GM19193 (cell line): ENCODE data around the gene NDUFS3.
A peak's percentile ranks its signal among the peaks of the same experiment; 100 is the strongest.

Experiments
- POLR2A ChIP-seq: IDR thresholded peaks from 4 replicates; pipeline ENCODE4 v1.6.1; 2011; ENCODE audit not compliant: insufficient read depth, insufficient read length; ENCODE audit errors: extremely low read depth

Gene NDUFS3

DNA sequence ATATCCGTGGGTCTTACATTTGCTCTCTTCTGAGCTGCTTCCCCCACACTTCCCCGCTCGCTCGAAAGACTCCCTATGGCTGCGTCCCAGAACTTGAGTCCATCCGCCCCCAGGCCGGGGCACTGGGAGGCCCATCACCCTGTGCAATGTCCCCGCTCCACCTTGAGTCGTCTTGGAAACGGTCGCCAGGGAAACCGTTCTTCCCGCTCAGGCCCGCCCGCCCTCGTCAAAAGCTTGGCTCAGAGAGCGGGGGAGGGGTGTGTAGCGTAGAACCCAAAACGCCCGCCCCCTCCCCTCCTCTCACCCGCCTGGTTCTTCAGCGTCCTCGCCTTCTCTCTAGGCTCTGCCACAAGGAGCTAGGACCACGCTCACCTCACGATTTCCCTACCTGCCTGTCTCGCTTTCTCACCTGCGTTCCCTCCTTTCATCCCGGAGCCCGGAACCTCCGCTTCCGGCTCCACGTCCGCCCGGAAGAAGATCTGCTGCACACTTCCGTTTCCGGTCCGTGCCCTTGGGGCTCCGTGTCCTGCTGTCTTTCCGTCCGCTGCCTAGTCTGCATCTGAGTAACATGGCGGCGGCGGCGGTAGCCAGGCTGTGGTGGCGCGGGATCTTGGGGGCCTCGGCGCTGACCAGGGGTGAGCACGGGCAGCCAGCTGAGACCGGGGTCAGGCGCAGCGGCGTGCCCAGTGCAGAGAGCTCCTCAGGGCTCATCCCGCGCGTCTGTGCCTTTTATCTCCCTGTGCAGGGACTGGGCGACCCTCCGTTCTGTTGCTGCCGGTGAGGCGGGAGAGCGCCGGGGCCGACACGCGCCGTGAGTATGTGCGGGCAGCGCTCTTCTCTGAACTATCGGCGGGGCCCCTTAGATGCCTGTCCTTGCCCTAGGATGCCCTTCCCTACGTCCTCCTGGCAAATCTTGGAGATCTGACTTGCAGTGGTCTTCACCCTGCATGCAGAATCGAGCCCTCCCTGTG is at the start of gene NDUFS3, which contains the start of gene KBTBD4:
Gene NDUFS3, plus strand, starts transcription at position 551 of the 971 bp plus-strand sequence. Its CDS starts 18 bp downstream, at position 569.
Gene KBTBD4, minus strand, starts transcription at position 447 of the 971 bp plus-strand sequence. Its CDS starts 19 bp downstream, at position 428.
- TF ChIP-seq POLR2A: peak; percentile 87

DNA sequence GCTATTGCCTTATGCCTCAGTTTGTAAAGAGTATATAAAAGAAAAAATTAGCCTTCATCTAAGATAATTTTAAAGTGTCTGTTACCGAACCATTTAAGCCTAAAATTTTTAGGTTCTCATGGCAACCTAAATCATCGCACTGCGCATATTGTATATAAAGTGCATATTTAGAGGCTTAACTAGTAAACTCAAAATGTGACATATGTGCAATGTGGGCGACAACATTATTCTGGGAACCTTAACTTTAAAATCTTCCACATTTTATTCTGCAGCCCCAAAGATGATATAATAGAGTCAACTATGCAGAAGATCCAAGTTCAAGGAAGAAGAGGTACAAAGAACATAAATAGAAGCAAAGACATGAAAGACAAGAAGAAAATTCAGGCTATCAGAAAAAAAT is 48.9 kb upstream of the NDUFS3 start:
- no peak for TF ChIP-seq POLR2A

DNA sequence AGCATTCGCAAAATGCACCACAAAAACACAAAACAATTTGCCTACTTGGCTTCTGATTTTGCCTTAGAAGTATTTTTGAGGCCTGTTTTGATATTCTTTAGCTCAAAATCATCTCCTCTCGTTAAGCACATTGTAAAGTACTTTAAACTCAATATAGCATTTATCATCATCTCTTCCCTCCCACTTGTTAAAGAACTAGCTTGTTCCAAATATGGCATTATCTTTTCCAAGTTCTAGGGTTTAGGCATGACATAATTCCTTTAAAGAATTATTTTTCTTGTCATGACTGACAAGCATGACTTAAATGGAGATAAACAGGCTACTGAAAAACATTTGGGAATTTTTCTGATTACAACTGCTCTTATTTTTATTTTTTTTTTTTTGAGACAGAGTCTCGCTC is 47.2 kb upstream of the NDUFS3 start:
- no peak for TF ChIP-seq POLR2A

DNA sequence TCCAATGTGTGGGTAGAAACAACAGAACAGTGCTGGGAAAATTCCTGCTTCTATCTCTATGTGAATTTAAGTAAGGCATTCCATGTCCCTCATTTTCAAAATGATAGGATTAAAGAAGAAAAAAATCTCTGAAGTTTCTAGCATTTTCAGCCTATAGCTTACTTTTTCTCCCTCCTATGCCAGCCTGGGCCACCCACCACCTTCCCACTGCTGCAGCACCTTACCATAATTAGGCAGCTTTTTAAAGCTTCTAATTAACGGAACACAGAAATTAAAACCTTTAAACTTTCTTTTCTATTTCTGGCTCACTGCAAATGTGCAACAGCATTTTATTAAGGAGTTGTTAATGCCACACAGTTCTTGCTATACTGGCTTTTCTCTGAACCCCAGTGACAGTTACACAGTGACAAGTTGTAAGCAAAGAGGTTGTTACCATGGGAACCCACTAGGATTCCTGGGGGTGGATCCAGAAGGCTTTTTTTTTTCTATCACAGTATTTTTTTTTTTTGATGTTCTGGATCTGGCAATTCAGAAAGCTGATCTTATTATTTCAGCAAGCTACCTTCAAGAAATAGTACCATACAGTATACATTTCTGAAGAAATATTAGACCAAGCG is 46.2 kb upstream of the NDUFS3 start:
- TF ChIP-seq POLR2A: no peak

DNA sequence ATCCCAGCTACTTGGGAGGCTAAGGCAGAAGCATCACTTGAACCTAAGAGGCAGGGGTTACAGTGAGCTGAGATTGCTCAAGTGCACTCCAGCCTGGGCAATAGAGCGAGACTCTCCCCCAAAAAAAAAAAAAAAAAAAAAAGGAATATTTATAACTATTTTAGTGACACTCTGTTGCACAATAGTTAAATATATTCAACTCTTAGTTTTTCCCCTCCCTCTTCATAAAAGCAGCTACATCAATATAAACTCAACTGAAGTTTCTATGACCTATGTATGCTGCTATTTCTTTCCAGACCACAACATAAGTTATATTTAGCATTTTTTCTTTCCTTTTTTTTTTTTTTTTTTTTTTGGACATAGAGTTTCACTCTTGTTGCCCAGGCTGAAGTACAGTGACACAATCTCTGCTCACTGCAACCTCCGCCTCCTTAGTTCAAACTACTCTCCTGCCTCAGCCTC is 45.2 kb upstream of the NDUFS3 start:
- TF ChIP-seq POLR2A: no peak

DNA sequence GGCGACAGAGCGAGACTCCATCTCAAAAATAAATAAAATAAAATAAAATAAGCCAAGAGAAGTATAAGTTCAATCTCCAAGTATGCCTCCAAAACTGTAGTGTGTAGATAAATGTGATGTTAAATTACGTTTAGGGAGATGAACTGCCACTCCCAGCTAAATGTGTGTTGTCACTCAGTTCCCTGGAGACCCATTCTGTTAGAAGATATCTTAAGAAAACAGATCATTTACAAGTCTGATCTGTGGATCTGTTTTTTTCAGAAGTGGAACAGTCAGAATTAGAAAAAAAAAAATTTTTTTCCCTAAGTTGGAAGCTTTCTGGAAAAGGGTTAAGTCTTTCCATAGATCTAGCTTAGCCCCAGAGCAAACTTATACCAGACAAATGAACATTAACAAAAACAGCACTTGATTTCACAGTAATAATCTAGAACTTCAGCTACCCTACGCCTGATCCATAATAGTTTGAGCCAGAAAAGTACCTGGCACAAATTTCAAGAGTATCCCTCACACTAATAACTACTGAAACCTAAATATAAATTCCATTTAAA is 44.1 kb upstream of the NDUFS3 start:
- TF ChIP-seq POLR2A: no peak

DNA sequence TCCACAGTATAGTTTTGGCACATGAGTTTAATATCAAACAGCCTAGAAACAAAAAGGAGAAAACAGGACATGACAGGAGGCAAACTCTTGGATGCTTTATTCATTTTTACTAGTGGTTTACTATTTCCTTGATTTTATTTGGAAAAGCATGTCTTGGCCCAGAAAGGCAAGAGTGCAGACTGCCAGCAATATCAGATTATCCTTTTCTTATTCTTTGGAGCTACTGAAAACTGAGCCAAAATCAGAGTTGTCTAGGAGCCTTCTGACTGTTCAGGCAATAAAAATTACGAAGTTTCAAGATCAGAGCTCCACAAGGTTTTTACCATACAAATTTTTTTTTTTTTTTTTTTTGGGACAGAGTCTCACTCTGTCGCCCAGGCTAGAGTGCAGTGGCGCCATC is 42.0 kb upstream of the NDUFS3 start:
- no peak for TF ChIP-seq POLR2A

DNA sequence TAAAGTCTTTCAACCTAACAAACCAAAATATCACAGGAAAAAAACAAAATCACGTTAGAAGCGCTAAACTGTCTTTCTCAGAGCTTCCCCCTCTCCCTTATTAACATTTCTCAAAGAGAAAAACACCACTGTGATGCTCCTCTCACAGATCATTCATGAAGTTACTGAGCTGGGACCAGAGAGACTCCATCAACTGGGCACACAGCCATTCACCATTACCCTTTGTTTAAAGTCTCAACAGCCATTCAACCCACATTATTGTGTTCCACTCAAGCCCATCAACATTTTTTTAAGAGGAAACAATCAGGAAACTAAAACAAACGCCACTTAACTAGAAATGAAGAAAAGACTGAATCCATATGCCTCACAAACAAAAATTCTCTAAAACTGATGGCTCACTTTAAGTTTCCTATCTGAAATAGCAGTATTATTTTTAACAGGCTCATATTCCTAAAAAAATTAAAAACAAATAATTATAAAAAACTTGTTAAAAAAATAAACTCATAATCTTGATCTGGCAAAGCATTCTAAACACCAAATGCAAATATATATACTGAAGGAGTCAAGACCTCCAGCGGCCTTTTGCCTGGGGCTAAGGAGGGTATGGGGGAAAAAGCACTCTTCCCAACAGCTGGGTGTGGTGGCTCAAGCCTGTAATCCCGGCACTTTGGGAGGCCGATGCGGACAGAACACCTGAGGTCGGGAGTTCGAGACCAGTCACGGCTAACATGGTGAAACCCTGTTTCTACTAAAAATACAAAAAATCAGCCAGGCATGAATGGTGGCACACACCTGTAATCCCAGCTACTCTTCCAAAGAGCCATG is 39.9 kb upstream of the NDUFS3 start:
- no peak for TF ChIP-seq POLR2A

DNA sequence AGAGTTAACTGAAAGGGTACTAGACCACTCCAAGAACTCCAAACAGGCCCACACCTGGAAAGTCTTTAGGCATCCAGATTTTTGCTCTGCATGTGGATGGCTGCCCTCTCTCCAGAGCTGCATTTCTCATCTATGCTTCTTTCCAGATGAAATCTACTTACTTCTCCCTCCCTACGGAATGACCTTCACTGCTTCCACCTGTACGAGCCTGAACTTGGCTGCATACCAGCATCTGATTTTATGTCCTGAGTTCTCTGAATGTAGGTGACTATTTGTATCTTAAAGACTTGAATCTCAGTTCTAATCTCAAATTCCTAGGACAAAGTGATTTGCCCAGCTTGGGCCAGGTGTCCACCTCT is 39.2 kb upstream of the NDUFS3 start:
- no peak for TF ChIP-seq POLR2A

DNA sequence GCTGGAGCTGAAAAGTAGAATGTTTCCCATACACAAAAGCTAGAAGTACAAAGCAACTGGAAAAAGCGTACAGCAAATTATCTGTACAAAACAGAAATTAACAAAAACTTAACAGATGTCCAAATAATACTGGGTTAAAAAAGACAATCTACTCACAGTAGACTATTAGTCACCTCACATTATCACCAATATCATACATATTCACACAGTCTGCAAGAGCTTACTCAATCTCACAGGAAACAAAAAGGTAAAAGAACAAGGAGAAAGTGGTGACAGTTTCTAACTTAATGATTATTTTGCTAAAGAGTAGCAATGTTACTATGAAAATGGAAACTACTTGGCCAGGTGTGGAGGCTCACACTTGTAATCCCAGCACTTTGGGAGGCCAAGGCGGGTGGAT is 37.8 kb upstream of the NDUFS3 start:
- no peak for TF ChIP-seq POLR2A

DNA sequence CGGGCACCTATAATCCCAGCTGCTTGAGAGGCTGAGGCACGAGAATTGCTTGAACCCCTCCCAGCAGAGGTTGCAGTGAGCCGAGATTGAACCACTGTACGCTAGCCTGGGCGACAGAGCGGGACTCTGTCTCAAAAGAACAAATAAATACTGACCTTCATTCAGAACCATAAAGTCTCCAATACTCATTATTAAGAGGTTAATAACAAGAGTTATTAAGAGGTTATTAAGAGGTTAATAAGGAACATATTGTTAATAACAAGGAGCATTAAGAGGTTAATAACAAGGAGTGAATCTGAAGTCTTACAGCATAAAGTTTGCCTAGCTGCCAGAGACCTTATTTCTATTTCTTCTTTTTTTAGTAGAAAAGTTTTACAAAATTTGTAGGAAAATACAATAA is 33.6 kb upstream of the NDUFS3 start:
- TF ChIP-seq POLR2A: no peak

DNA sequence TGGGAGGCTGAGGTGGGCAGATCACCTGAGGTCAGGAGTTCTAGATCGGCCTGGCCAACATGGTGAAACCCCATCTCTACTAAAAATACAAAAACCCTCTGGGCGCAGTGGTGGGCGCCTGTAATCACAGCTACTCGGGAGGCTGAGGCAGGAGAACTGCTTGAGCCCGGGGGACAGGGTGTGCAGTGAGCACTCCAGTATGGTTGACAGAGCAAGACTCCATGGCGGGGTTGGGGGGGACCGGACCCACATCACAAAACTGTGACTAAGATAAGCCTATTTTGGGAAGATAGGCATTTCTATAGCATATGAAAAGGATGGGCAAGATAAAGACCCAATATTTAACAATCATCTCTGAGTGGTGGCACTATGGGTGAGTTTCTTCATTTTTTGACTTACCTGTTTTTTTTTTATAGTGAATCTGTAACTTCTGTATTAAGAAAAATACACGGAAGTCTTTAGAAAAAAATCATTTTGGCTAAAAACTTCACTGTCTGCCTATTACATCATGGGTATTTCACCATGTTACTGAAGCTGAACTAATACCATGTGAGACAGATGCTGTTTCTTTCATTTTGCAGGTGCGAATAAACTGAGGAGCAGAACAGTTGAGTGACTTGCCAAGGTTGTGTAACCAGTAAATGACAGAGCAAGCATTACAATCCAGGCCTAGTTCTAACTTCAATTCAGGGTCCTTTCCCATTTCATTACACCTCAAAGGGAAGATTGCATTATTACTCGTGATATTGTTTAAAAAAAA is 28.4 kb upstream of the NDUFS3 start:
- TF ChIP-seq POLR2A: no peak

DNA sequence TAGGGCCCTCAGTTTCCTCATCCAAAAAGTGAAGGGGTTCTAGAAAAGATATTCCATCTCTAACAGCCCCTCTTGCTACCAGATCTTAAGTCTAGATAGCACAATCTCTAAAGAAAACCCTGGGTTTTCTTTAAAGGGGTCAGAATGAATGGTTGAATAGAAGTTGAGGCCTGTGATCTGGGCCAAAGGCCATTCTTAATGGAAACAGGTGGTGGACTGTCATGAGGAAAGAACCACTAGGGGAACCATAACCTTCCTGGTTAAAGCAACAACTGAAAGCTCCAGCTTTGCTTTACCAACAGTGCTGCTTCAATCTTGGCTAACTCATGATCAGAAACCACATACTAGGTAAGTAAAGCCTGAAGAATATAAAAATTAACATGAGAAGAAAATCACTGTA is 27.8 kb upstream of the NDUFS3 start:
- no peak for TF ChIP-seq POLR2A

DNA sequence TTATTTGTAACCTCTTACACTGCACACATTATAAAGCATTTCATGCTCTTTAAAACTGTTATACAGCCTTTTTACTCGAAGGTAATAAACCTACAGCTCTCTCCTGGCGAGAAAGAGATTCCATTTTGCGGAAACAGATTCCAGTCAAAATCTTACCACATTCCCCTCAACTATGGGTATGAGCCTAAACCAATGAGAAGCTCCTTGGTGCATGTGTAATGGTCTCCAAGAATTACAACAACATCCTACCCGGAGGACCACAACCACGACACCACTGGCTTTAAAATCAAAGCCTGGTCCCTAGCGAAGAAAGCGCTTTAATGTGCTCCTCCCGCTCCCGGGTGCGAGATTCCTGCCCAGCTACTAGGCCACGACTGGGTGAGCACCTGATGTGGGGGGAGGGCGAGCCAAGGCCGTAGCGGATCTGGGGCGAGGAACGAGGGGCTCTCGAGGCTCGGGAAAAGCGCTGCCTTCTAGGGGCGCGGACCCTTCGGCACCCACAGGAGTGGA is 26.8 kb upstream of the NDUFS3 start:
- TF ChIP-seq POLR2A: no peak

DNA sequence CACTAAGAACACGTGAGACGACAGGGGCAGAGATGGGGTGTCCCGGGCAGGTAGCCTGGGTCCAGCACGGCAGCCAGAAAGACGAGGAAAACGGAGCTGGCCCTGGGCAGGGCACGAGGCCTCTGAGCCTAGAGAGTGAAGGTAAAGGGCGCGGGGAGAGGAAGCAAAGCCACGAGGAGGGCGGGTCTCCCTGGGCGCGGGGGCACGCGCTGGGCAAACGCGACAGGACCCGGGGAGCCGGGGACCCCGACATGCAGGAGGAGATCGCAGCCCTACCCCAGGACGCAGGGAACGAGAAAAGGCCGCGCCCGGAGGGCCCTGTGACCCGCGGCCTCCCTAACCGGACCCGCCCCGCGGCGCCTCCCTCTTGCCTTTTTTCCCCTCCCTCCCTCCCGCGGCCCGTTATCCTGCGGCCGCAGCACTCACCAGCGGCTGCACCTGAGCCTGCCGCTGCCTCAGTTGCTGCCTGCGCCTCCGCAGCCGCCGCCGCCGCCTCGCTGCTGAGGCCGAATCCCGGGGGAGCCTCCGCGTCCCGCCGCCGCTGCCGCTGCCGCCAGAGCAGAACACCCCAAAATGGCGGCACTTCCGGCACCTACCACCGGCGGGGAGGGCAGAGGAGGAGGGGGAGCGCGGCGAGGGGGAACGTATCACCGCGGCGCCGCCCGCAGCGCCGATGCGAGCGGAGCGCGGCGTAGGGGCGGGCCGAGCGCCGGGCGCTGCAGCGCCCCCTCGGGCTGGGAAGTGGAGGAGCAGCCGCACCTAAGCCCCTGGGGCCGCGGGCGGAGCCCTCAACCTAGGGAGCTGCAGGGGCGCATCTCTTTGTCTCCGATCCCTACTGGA is 26.1 kb upstream of the NDUFS3 start, which contains the start of gene CELF1:
Gene CELF1, minus strand, starts transcription at position 567 of the 840 bp plus-strand sequence. CDS start 53,609 bp downstream, outside the sequence.
- peak; percentile 79 for TF ChIP-seq POLR2A
